ENCODE measurements around the gene RHNO1.

The RHNO1 gene

GRCh38 chr12:2937500-2937899 is 60.5 kb downstream of the RHNO1 start:
- TF ChIP-seq CTCF (IDR thresholded peaks at IDR 0.05), result no peak

Data from LNCAP (cell line).